K562 (cell line): ENCODE results near the gene TMEM203. TPM values are rescaled to one million over a fixed set of nuclear protein-coding genes. Genes with fewer than 3 reads are reported as not detected.

Experiments
- ARHGAP35 ChIP-seq: fragments of 450-650 bp; IDR thresholded peaks from 2 replicates; pipeline ENCODE4 v1.6.1; 2018; ENCODE audit not compliant: partially characterized antibody
- ELF4 ChIP-seq: fragments of 450-650 bp; formaldehyde crosslinking; IDR thresholded peaks from 2 replicates; pipeline ENCODE4 v1.4.0; 2022; ENCODE audit warnings: missing genetic modification characterization
- EZH2 ChIP-seq: IDR thresholded peaks from 2 replicates; pipeline ENCODE4 v1.6.1; 2012; ENCODE audit warnings: low read depth, mild to moderate bottlenecking, inconsistent platforms, low read length, borderline replicate concordance
- FIP1L1 ChIP-seq: fragments of 200-400 bp; formaldehyde crosslinking; IDR thresholded peaks from 2 replicates; pipeline ENCODE4 v1.6.1; 2018; ENCODE audit warnings: mild to moderate bottlenecking, low read depth, low read length; ENCODE audit not compliant: poor library complexity, severe bottlenecking
- FOXO4 ChIP-seq: fragments of 450-650 bp; formaldehyde crosslinking; IDR thresholded peaks from 2 replicates; pipeline ENCODE4 v1.4.0; 2020; ENCODE audit warnings: mild to moderate bottlenecking, moderate library complexity
- GABPA ChIP-seq: fragments of 200-800 bp; sonication (Bioruptor generic); conservative IDR thresholded peaks from 2 replicates; pipeline ENCODE4 v1.6.1; 2016; ENCODE audit warnings: low read depth, missing genetic modification characterization, missing compliant biosample characterization
- GTF2B ChIP-seq: IDR thresholded peaks from 2 replicates; pipeline ENCODE4 v1.6.1; 2011; ENCODE audit not compliant: insufficient read length; ENCODE audit errors: extremely low read depth
- HDAC1 ChIP-seq, 2 experiments: fragments of 450-650 bp; IDR thresholded peaks; 2 replicates each; pipeline ENCODE4 v1.6.1; 2016 to 2017; ENCODE audit warnings: inconsistent platforms in 1 of 2, mild to moderate bottlenecking in 1 of 2, moderate library complexity in 1 of 2
- HDAC6 ChIP-seq: IDR thresholded peaks from 2 replicates; pipeline ENCODE4 v1.6.1; 2012; ENCODE audit warnings: low read depth, mild to moderate bottlenecking, control low read depth, inconsistent platforms, low read length, moderate library complexity
- HINFP ChIP-seq: fragments of 450-650 bp; conservative IDR thresholded peaks from 2 replicates; pipeline ENCODE4 v1.6.1; 2016; ENCODE audit warnings: missing genetic modification characterization, low read depth, mild to moderate bottlenecking, control low read depth, missing compliant biosample characterization
- HNRNPK ChIP-seq: fragments of 200-400 bp; formaldehyde crosslinking; IDR thresholded peaks from one replicate; pipeline ENCODE4 v1.6.1; 2018; ENCODE audit warnings: mild to moderate bottlenecking, low read depth, low read length; ENCODE audit not compliant: poor library complexity, severe bottlenecking
- ILF3 ChIP-seq: fragments of 450-650 bp; IDR thresholded peaks from 2 replicates; pipeline ENCODE4 v1.6.1; 2018; ENCODE audit warnings: antibody characterized with exemption, mild to moderate bottlenecking, moderate library complexity, borderline replicate concordance
- JUNB ChIP-seq: fragments of 450-650 bp; formaldehyde crosslinking; conservative IDR thresholded peaks from 2 replicates; pipeline ENCODE4 v1.4.0; 2020; ENCODE audit warnings: mild to moderate bottlenecking
- MAFK ChIP-seq: IDR thresholded peaks from 2 replicates; pipeline ENCODE4 v1.6.1; 2011; ENCODE audit warnings: low read length, improper control_type of control experiment
- MCM2 ChIP-seq: fragments of 450-650 bp; IDR thresholded peaks from 2 replicates; pipeline ENCODE4 v1.6.1; 2017; ENCODE audit warnings: low read depth, mild to moderate bottlenecking
- POLR2A ChIP-seq: fragments of 450-650 bp; conservative IDR thresholded peaks from 2 replicates; pipeline ENCODE4 v1.6.1; 2016
- POLR2AphosphoS5 ChIP-seq: IDR thresholded peaks from 2 replicates; pipeline ENCODE4 v1.6.1; 2011; ENCODE audit warnings: mild to moderate bottlenecking, low read depth, low read length, moderate library complexity; ENCODE audit not compliant: control insufficient read depth, insufficient read depth
- POLR3A ChIP-seq: IDR thresholded peaks from 2 replicates; pipeline ENCODE4 v1.6.1; 2011; ENCODE audit warnings: borderline replicate concordance, mild to moderate bottlenecking, moderate library complexity; ENCODE audit not compliant: insufficient read length, insufficient read depth; ENCODE audit errors: extremely low read depth
- PRPF4 ChIP-seq: fragments of 200-400 bp; formaldehyde crosslinking; IDR thresholded peaks from one replicate; pipeline ENCODE4 v1.6.1; 2017; ENCODE audit warnings: low read length, low read depth, mild to moderate bottlenecking; ENCODE audit not compliant: insufficient read depth, poor library complexity, severe bottlenecking
- SMARCC2 ChIP-seq: fragments of 450-650 bp; IDR thresholded peaks from 2 replicates; pipeline ENCODE4 v1.6.1; 2017; ENCODE audit warnings: antibody characterized with exemption, moderate library complexity, mild to moderate bottlenecking, low read depth
- SREBF1 ChIP-seq: fragments of 150-350 bp; IDR thresholded peaks from 2 replicates; pipeline ENCODE4 v1.6.1; 2014; ENCODE audit warnings: antibody characterized with exemption, low read depth, low read length, borderline replicate concordance
- SRSF3 ChIP-seq: fragments of 200-400 bp; formaldehyde crosslinking; IDR thresholded peaks from 2 replicates; pipeline ENCODE4 v1.6.1; 2016; ENCODE audit warnings: mild to moderate bottlenecking, low read length, moderate library complexity; ENCODE audit not compliant: insufficient read depth
- ZC3H11A ChIP-seq: IDR thresholded peaks from 2 replicates; pipeline ENCODE4 v1.6.1; 2012; ENCODE audit warnings: low read depth, low read length, improper control_type of control experiment
- ZNF583 ChIP-seq: fragments of 250-450 bp; sonication (Bioruptor Pico); IDR thresholded peaks from 2 replicates; pipeline ENCODE4 v1.4.0; 2020
- polyA plus RNA-seq, 8 experiments: library from polyadenylated mRNA; depleted of rRNA in 4 of 8; stranded (reverse) in 5 of 8; unstranded in 3 of 8; fragments of >200 nt; fragmentation: Nextera tagmentation in 2 of 8; fragmentation: Illumina TruSeq in 1 of 8; extraction: Ambion mirVana in 2 of 8; extraction: Trizol in 1 of 8; gene quantifications; 2 replicates each; pipeline versions ENCODE4 v1.2.1 to v1.2.3, GENCODE V29; 2011 to 2014; ENCODE audit warnings: inconsistent platforms in 1 of 8, missing spikeins in 1 of 8
- total RNA-seq, 7 experiments: library from RNA; depleted of rRNA in 6 of 7; stranded (reverse); fragments of >200 nt in 6 of 7; fragmentation: Illumina TruSeq in 2 of 7; extraction: Trizol in 2 of 7; gene quantifications; 2 replicates each; pipeline versions ENCODE4 v1.2.1 to v1.2.3, GENCODE V29; 2011 to 2021; ENCODE audit warnings: low replicate concordance in 1 of 7

The TMEM203 gene
- total and polyA plus RNA-seq, 9 of the 15 experiments (the other 6 are each of a cell fraction or from before 2014, with no cell fraction given) = 8.8 to 59.5 (median 37.6) TPM

GRCh38 chr9:137223078-137223970 lies 17.9 kb upstream of the TMEM203 start (continued):
- no peak for TF ChIP-seq POLR3A
- peak; percentile 54 for TF ChIP-seq FIP1L1
- TF ChIP-seq FOXO4 (CRISPR knock-in tag) = no peak
- peak; percentile 97 for TF ChIP-seq GABPA (tag)
- peak; percentile 39; the same call in 1 of the 2 replicates for TF ChIP-seq POLR2AphosphoS5
- TF ChIP-seq ZNF583 (CRISPR knock-in tag) = no peak
- TF ChIP-seq POLR2A = peak; percentile 89
- TF ChIP-seq SMARCC2 = no peak
- no peak for TF ChIP-seq JUNB (CRISPR knock-in tag)
- no peak for TF ChIP-seq MCM2
- no peak for TF ChIP-seq PRPF4
- no peak for TF ChIP-seq ZC3H11A
- no peak for TF ChIP-seq EZH2
- TF ChIP-seq SRSF3 = no peak
- no peak for TF ChIP-seq GTF2B
- no peak for TF ChIP-seq ELF4 (CRISPR knock-in tag)
- TF ChIP-seq HINFP (tag) = no peak
- no peak for TF ChIP-seq HDAC6
- no peak for TF ChIP-seq ILF3
- no peak for TF ChIP-seq HNRNPK
- TF ChIP-seq HDAC1 (IDR thresholded peaks at IDR 0.05) = peak in 1 of 2 experiments; percentile 56; a peak in 1 of 4 replicates
- no peak for TF ChIP-seq ARHGAP35
- no peak for TF ChIP-seq SREBF1
- TF ChIP-seq MAFK = no peak
